Stimulated activated naive CD4-positive, alpha-beta T cell treated with Interleukin-2 at 50 U/mL for 16 hours (primary cell): ENCODE measurements around the gene SLC25A29.
A peak's percentile ranks its signal among the peaks of the same experiment; 100 is the strongest.

Source experiments
- DNase-seq: peaks from one replicate; lab custom pipeline; 2025; lab: John Stamatoyannopoulos, UW

The SLC25A29 gene

GRCh38 chr14:100281286-100282082, 24.8 kb downstream of the SLC25A29 start:
- no peak for DNase-seq

GRCh38 chr14:100279563-100279962, 26.7 kb downstream of the SLC25A29 start:
- DNase-seq, result no peak

GRCh38 chr14:100279133-100279532, 27.1 kb downstream of the SLC25A29 start:
- no peak for DNase-seq

GRCh38 chr14:100278702-100279101, 27.5 kb downstream of the SLC25A29 start:
- no peak for DNase-seq

- no peak for DNase-seq
These were observed 31.0 kb downstream of the SLC25A29 start for GRCh38 chr14:100275214-100275613.

- no peak for DNase-seq
These were observed 32.0 kb downstream of the SLC25A29 start for GRCh38 chr14:100274250-100274649.

- peak; percentile 17 for DNase-seq
These were observed 34.9 kb downstream of the SLC25A29 start for GRCh38 chr14:100271247-100271939.

GRCh38 chr14:100268591-100269207, 37.5 kb downstream of the SLC25A29 start:
- no peak for DNase-seq

- no peak for DNase-seq
These were observed 38.3 kb downstream of the SLC25A29 start for GRCh38 chr14:100267990-100268389.

- DNase-seq, result no peak
These were observed 43.1 kb downstream of the SLC25A29 start for GRCh38 chr14:100263141-100263540.

- no peak for DNase-seq
These were observed 43.7 kb downstream of the SLC25A29 start for GRCh38 chr14:100262545-100262944.

GRCh38 chr14:100261621-100262020, 44.6 kb downstream of the SLC25A29 start:
- DNase-seq, result no peak

GRCh38 chr14:100256339-100256895, 49.8 kb downstream of the SLC25A29 start:
- DNase-seq, result no peak

- no peak for DNase-seq
These were observed 53.6 kb downstream of the SLC25A29 start for GRCh38 chr14:100252684-100253083.

GRCh38 chr14:100250732-100251465, 55.3 kb downstream of the SLC25A29 start:
- DNase-seq, result no peak

- no peak for DNase-seq
These were observed 59.3 kb downstream of the SLC25A29 start for GRCh38 chr14:100246809-100247428.

GRCh38 chr14:100243020-100243419, 63.2 kb downstream of the SLC25A29 start:
- DNase-seq, result no peak

- DNase-seq, result no peak
These were observed 65.0 kb downstream of the SLC25A29 start for GRCh38 chr14:100241279-100241678.
